Ovary (tissue), 9 donors: ENCODE results near the gene HTRA3. TPM values are rescaled to one million over a fixed set of nuclear protein-coding genes. Genes with fewer than 3 reads are reported as not detected.

ENCODE experiments used
- DNase-seq, 5 donors: peaks; one replicate each; pipeline ENCODE4 v3.0.0-alpha.2; 2019 to 2020
- H3K27ac ChIP-seq, 2 donors: fragments of 200-600 bp; one replicate each; pipeline versions ENCODE4 v1.5.1 to v1.8.0; 2019 to 2022
- H3K27me3 ChIP-seq: fragments of 200-600 bp; one replicate; pipeline ENCODE4 v1.8.0; 2022
- H3K36me3 ChIP-seq: fragments of 200-600 bp; sonication (generic); one replicate; pipeline ENCODE4 v1.5.1; 2019
- H3K4me1 ChIP-seq: one replicate; pipeline ENCODE4 v1.8.1; 2013; ENCODE audit warnings: mild to moderate bottlenecking, moderate library complexity; ENCODE audit not compliant: insufficient read depth
- H3K4me3 ChIP-seq: fragments of 200-600 bp; sonication (generic); one replicate; pipeline ENCODE4 v1.5.1; 2017
- H3K9me3 ChIP-seq, 2 donors: fragments of 200-600 bp in 1 of 2; sonication (generic) in 1 of 2; one replicate each; pipeline versions ENCODE4 v1.5.1 to v1.8.1; 2013 to 2019; ENCODE audit warnings: mild to moderate bottlenecking in 1 of 2, moderate library complexity in 1 of 2
- EP300 ChIP-seq: sonication (generic); formaldehyde crosslinking; IDR thresholded peaks from one replicate; pipeline ENCODE4 v1.6.1; 2017; ENCODE audit warnings: antibody characterized with exemption
- POLR2A ChIP-seq: fragments of 450-650 bp; IDR thresholded peaks from one replicate; pipeline ENCODE4 v1.6.1; 2017; ENCODE audit warnings: antibody characterized with exemption, mild to moderate bottlenecking, moderate library complexity
- WGBS, 3 donors: extraction: QIAGEN DNeasy Blood & Tissue Kit in 1 of 3; methylation state at CpG; one replicate each; pipeline versions ENCODE4 v1.1.5 to v1.1.7; 2013 to 2017; 5-methylcytosine and 5-hydroxymethylcytosine counted together
- intact Hi-C, 4 donors: fragments of 100-400 bp; cut with DNase I; formaldehyde crosslinking; loops; one replicate each; pipeline versions ENCODE4 v1.11.0 to v1.15.1; 2022 to 2023
- polyA plus RNA-seq, 2 donors: library from polyadenylated mRNA; stranded (reverse); fragments of 200-250 nt in 1 of 2; fragments of 350-450 nt in 1 of 2; fragmentation: Illumina TruSeq in 1 of 2; extraction: RNeasy Lipid Tissue Mini Kit (QIAGEN cat#74804) in 1 of 2; gene quantifications; one replicate each; pipeline ENCODE4 v1.2.3, GENCODE V29; 2013 to 2014
- total RNA-seq, 7 donors: library from RNA; depleted of rRNA in 2 of 7; stranded (reverse); fragments of >200 nt in 2 of 7; fragmentation: NEBNext Ultra II Directional in 3 of 7; extraction: Animal tissue kit (Norgen Biotek cat#: 25700) in 3 of 7; gene quantifications; one replicate each; pipeline versions ENCODE4 v1.1.0 to v1.2.4, GENCODE V29; 2016 to 2023
- TF ChIP-seq, protein P1 (sequence below), 3 donors: fragments of 450-650 bp in 2 of 3; fragments of 200-600 bp in 1 of 3; IDR thresholded peaks; one replicate each; pipeline versions ENCODE4 v1.5.1 to v1.8.0; 2016 to 2022; ENCODE audit warnings: antibody characterized with exemption in 3 of 3, mild to moderate bottlenecking in 1 of 3
- donor health status: DM: no; HTN: no; CAD: no; lungs with moderate emphysema.
- donor health status: DM: no; HTN: no; CAD: no.
- donor health status: Bipolar disorder and iron deficiency.
- donor health status: DM: yes; HTN: yes; CAD: no.
- donor health status: DM: no; HTN: no; CAD: no.
- donor health status: DM: yes; HTN: yes; CAD: no.

The HTRA3 gene
- total and polyA plus RNA-seq, 9 donors, result 36.2 to 163 (median 64.7) TPM

DNA sequence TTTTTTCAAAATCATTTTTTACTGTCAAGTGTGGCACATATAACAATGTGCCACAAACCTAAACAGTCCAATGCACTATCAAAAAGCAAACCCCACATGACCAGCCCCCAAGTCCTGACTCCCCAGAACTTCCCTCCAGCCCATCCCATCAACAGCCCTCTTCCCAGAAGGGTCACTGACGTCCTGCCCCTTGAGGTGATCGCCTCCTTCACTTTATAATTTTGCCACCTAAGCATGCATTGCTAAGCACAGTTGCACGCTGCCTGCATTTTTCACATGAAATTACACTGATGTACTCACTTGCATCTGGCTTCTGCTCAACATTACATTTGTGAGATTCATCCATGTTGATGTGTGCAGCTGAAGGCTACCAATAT lies 42.5 kb downstream of the HTRA3 start:
- WGBS, 3 donors, result 92 to 98% (median 96%) methylated on average over 3 of the region's 3 CpGs

DNA sequence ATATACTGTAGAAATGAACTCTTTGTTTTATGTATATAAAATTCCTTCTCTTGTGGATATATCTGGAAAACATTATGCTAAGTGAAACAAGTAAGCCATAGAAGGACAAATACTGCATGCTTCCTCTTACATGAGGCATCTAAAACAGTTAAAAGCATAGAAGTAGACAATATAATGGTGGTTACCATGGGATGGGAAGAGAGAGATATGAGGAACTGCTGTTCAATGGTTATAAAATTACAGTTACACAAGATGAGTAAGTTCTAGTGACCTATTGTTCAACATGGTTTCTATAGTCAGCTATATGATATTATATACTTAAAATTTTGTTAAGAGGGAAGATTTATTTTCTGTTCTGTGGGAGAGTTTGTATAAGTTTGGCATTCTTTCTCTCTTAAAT lies 43.4 kb downstream of the HTRA3 start:
- Histone ChIP-seq H3K36me3 (no peaks in the 10 kb centered on the region), H3K27me3 (no peaks in the 10 kb centered on the region), H3K9me3 (no peaks in the 10 kb centered on the region), H3K4me1 (peaks cover 27% of the 10 kb centered on the region), H3K27ac (no peak overlapping the region), H3K4me3 (no peak overlapping the region)
- intact Hi-C loops, result loop anchor here in 1 of 4 donors (10.0 kb wide), 1 partner anchor 48 kb away; the partner anchor contains the start of gene HTRA3
- DNase-seq, result no peak
- TF ChIP-seq EP300 (no peak), POLR2A (no peak)
- TF ChIP-seq, protein P1, sequence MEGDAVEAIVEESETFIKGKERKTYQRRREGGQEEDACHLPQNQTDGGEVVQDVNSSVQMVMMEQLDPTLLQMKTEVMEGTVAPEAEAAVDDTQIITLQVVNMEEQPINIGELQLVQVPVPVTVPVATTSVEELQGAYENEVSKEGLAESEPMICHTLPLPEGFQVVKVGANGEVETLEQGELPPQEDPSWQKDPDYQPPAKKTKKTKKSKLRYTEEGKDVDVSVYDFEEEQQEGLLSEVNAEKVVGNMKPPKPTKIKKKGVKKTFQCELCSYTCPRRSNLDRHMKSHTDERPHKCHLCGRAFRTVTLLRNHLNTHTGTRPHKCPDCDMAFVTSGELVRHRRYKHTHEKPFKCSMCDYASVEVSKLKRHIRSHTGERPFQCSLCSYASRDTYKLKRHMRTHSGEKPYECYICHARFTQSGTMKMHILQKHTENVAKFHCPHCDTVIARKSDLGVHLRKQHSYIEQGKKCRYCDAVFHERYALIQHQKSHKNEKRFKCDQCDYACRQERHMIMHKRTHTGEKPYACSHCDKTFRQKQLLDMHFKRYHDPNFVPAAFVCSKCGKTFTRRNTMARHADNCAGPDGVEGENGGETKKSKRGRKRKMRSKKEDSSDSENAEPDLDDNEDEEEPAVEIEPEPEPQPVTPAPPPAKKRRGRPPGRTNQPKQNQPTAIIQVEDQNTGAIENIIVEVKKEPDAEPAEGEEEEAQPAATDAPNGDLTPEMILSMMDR (IDR thresholded peaks at IDR 0.05), result no peak

More for the DNA sequence above, 42.5 kb downstream of the HTRA3 start:
- TF ChIP-seq POLR2A, result no peak
- no peak for TF ChIP-seq EP300
- TF ChIP-seq, protein P1 (IDR thresholded peaks at IDR 0.05), result no peak
- Histone ChIP-seq H3K4me1 (peaks cover 30% of the 10 kb centered on the region), H3K27me3 (no peaks in the 10 kb centered on the region), H3K9me3 (no peaks in the 10 kb centered on the region), H3K27ac (no peak overlapping the region), H3K36me3 (no peaks in the 10 kb centered on the region), H3K4me3 (no peak overlapping the region)
- peak in 2 of 5 donors; percentile 2 for DNase-seq
- intact Hi-C loops, result loop anchor here in 1 of 4 donors (10.0 kb wide), 1 partner anchor 47 kb away; the partner anchor contains the start of gene HTRA3

DNA sequence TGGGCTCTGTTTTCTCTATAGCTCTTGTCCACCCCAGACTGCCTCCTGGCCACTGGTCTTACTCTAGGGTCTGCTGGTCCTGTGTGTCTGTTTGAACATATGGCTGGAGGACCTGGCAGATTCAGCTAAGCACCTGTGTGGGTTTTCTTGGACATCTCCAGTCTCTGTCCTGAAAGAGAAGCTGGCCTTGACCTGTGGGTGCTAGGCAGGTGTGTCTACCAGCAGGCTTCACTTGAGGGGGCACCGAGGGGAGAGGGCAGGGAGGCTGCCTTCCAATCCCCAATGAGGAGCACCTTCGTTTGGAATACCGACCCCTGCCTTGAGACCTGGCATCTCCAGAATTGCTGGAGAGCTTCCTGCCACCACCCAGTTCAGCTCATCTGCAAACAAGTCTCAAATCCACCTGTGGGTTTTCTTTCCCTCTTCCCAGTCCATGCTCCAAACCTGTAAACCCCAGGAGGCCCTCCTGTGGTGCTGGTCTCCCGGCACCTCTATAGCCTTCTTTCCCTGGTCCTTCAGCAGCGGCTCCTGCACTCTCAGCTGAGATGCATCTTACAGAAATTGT lies 45.2 kb downstream of the HTRA3 start:
- WGBS, 3 donors, result 88 to 92% (median 91%) methylated on average over 5 of the region's 5 CpGs

DNA sequence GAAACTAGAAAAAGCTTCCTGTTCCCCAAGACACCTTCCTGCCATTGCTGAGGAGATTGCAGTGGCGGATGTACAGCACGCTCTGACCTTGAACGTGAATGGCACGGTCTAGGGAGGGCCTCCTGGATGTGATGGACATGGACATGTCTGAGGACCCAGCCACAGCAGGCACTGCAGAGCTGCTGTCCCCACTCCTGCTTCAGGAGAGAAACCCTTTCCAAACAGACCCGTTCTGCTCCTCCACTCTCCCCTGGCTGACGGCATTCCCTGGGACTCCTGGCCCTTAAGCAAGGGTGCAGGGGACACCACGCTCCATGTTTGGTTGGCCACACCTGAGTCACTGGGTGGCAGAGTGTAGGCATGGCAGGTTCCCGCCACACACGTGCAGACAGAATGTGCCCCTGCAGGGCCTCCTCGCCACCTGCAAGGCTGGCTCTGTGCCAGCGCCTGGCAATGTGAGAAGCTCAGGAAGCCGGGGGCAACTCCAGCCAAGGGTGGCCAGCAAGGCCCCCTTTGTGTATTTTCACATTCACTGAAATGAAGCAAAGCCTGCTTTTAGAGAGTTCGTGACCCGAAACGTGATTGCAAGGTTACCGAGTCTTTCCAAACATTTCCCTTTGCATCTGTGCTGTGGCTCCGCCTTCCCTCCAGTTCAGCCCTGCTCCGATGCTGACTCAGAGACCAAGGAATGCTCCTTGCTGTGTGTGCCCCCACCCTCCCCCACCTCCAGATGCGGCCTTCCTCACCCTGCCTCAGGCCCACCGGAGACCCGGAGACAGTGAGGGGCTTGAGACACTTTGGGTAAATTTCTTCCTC lies 46.1 kb downstream of the HTRA3 start:
- WGBS, 3 donors, result 17 to 24% (median 20%) methylated on average over 20 to 21 of the region's 21 CpGs
- TF ChIP-seq POLR2A (no peak), EP300 (no peak)
- TF ChIP-seq, protein P1 (IDR thresholded peaks at IDR 0.05), result no peak

More for the DNA sequence above, 45.2 kb downstream of the HTRA3 start:
- H3K27me3 ChIP-seq, result no peaks in the 10 kb centered on the region
- no peak overlapping the region for H3K4me3 ChIP-seq
- peak in 4 of 5 donors; percentile 7 to 31 (median 12) for DNase-seq
- no peak for TF ChIP-seq EP300
- no peak overlapping the region for H3K27ac ChIP-seq
- H3K4me1 ChIP-seq, result peaks cover 18% of the 10 kb centered on the region
- no peaks in the 10 kb centered on the region for H3K36me3 ChIP-seq
- H3K9me3 ChIP-seq, result no peaks in the 10 kb centered on the region
- intact Hi-C loops, result loop anchor here in 1 of 4 donors (10.0 kb wide), 1 partner anchor 50 kb away; the partner anchor contains the start of gene HTRA3

More for the DNA sequence above, 46.1 kb downstream of the HTRA3 start:
- H3K27ac ChIP-seq, result peak overlapping the region in 1 of 2 donors; percentile 11
- peaks cover 18% of the 10 kb centered on the region for H3K4me1 ChIP-seq
- H3K4me3 ChIP-seq, result no peak overlapping the region
- intact Hi-C loops, result loop anchor here in 1 of 4 donors (10.0 kb wide), 1 partner anchor 51 kb away; the partner anchor contains the start of gene HTRA3
- DNase-seq, result peak; percentile 73 to 81 (median 79)
- no peaks in the 10 kb centered on the region for H3K36me3 ChIP-seq
- H3K9me3 ChIP-seq, result no peaks in the 10 kb centered on the region
- H3K27me3 ChIP-seq, result no peaks in the 10 kb centered on the region
